Hepatocyte (in vitro differentiated cells): ENCODE data around the gene MAOB. TPM values are rescaled to one million over a fixed set of nuclear protein-coding genes. Genes with fewer than 3 reads are reported as not detected.

Source experiments
- DNase-seq: peaks from one replicate; pipeline ENCODE4 v3.0.0-alpha.2; 2016; ENCODE audit warnings: low spot score
- H2AFZ ChIP-seq: fragments of 200-600 bp; sonication (generic); 2 replicates; pipeline ENCODE4 v1.6.0; 2016; ENCODE audit warnings: antibody characterized with exemption, mild to moderate bottlenecking
- H3K27ac ChIP-seq: fragments of 200-600 bp; sonication (generic); 2 replicates; pipeline ENCODE4 v1.5.1; 2016; ENCODE audit warnings: mild to moderate bottlenecking
- H3K27me3 ChIP-seq: fragments of 200-600 bp; sonication (generic); 2 replicates; pipeline ENCODE4 v1.6.1; 2016
- H3K36me3 ChIP-seq: fragments of 200-600 bp; sonication (generic); replicated peaks from 2 replicates; pipeline ENCODE4 v1.5.1; 2016; ENCODE audit warnings: low read depth; ENCODE audit not compliant: insufficient read depth
- H3K4me1 ChIP-seq: fragments of 200-600 bp; sonication (generic); 2 replicates; pipeline ENCODE4 v1.5.1; 2016; ENCODE audit warnings: mild to moderate bottlenecking, moderate library complexity; ENCODE audit not compliant: insufficient read depth
- H3K4me2 ChIP-seq: fragments of 200-600 bp; sonication (generic); 2 replicates; pipeline ENCODE4 v1.6.0; 2016
- H3K4me3 ChIP-seq: fragments of 200-600 bp; sonication (generic); 2 replicates; pipeline ENCODE4 v1.5.1; 2016; ENCODE audit warnings: mild to moderate bottlenecking
- H3K79me2 ChIP-seq: fragments of 200-600 bp; sonication (generic); 2 replicates; pipeline ENCODE4 v1.6.0; 2017; ENCODE audit warnings: mild to moderate bottlenecking
- H3K9me2 ChIP-seq: fragments of 200-600 bp; sonication (generic); replicated peaks from 2 replicates; pipeline ENCODE4 v1.6.0; 2017; ENCODE audit warnings: mild to moderate bottlenecking; ENCODE audit not compliant: insufficient read depth
- H3K9me3 ChIP-seq: fragments of 200-600 bp; sonication (generic); 2 replicates; pipeline ENCODE4 v1.5.1; 2016; ENCODE audit warnings: low read depth, mild to moderate bottlenecking
- H4K20me1 ChIP-seq: fragments of 200-600 bp; sonication (generic); 2 replicates; pipeline ENCODE4 v1.6.0; 2016; ENCODE audit warnings: mild to moderate bottlenecking; ENCODE audit not compliant: insufficient read depth, poor library complexity, severe bottlenecking
- CTCF ChIP-seq: fragments of 200-600 bp; sonication (generic); IDR thresholded peaks from 2 replicates; pipeline ENCODE4 v1.5.1; 2016; ENCODE audit warnings: antibody characterized with exemption, mild to moderate bottlenecking; ENCODE audit not compliant: poor library complexity
- EZH2 ChIP-seq: fragments of 200-600 bp; sonication (generic); IDR thresholded peaks from 2 replicates; pipeline ENCODE4 v1.6.1; 2016; ENCODE audit warnings: antibody characterized with exemption, mild to moderate bottlenecking, borderline replicate concordance
- EZH2phosphoT487 ChIP-seq: fragments of 200-600 bp; sonication (generic); IDR thresholded peaks from one replicate; pipeline ENCODE4 v1.6.1; 2018; ENCODE audit warnings: antibody characterized with exemption, mild to moderate bottlenecking, low read depth, moderate library complexity; ENCODE audit not compliant: unreplicated experiment, severe bottlenecking
- WGBS: methylation state at CpG from one replicate; pipeline ENCODE4 v1.1.6; 2016; ENCODE audit warnings: low lambda C conversion rate; ENCODE audit errors: missing lambda C conversion rate; 5-methylcytosine and 5-hydroxymethylcytosine counted together
- polyA plus RNA-seq: library from polyadenylated mRNA; unstranded; fragments of >200 nt; fragmentation: Nextera tagmentation; extraction: Ambion mirVana; gene quantifications from 2 replicates; pipeline ENCODE4 v1.2.1, GENCODE V29; 2016
- total RNA-seq: library from RNA; depleted of rRNA; stranded (reverse); fragments of >200 nt; gene quantifications from 2 replicates; pipeline ENCODE4 v1.2.3, GENCODE V29; 2014

The MAOB gene
- total and polyA plus RNA-seq, 2 experiments from 2014 or later = 47.0 to 80.5 TPM

DNA sequence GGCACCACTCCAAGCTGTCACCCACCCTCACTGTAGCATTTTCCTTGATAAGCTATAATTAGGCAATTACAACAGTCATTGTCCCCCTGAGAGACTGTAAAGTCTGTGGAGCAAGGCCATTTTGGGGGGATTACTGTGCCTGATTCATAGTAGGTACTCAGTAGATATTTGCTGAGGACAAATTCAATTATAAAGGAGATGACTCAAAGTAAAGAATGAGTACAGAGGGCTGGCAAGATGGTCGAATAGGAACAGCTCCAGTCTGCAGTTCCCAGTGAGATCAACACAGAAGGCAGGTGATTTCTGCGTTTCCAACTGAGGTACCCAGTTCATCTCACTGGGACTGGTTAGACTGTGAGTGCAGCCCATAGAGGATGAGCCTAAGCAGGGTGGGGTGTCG, 42.0 kb downstream of the MAOB start:
- Histone ChIP-seq H3K36me3 (no peaks in the 10 kb centered on the region), H3K4me3 (no peak overlapping the region), H3K27ac (no peak overlapping the region), H3K4me2 (no peak overlapping the region), H3K27me3 (no peaks in the 10 kb centered on the region), H3K9me2 (no peaks in the 10 kb centered on the region), H4K20me1 (no peaks in the 10 kb centered on the region), H3K79me2 (no peaks in the 10 kb centered on the region), H2AFZ (no peak overlapping the region), H3K9me3 (no peaks in the 10 kb centered on the region), H3K4me1 (no peaks in the 10 kb centered on the region)
- WGBS = 58% methylated on average over 3 of the region's 3 CpGs
- TF ChIP-seq CTCF (no peak), EZH2 (no peak), EZH2phosphoT487 (no peak)
- no peak for DNase-seq

DNA sequence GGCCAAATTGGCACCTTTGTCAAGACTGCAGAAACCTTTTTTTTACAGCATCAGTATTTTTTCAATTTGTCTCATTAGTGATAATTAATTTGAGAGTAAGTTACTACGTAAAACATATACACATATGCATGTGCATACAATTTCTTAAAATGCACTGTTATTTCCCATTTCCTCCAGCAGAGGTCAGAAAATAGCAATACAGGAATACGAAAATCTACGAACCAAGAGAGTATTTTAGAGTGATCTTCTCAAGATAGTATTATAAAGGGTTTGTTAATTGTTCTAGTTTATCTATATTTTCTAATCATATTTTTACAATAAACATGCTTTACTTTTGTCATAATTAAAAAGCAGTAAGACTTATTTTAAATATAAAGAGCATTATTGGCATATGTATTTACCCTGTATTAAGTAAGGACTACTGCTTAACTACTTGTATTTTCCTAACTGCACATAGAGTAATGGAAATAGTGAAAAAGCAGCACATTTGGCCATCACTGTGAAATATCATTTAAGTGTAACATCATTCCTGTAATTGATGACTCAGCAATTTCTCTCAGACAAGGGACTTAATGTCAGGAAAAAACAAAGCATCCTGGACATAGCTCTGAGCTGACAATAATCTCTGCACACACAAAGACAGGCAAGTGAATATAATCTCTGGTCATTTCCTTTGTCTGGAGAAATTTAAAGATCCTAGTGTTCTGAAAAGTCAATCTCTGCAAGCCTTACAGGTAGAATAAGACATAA, 45.6 kb downstream of the MAOB start:
- H3K27ac ChIP-seq = no peak overlapping the region
- H3K9me3 ChIP-seq = no peaks in the 10 kb centered on the region
- H3K36me3 ChIP-seq = no peaks in the 10 kb centered on the region
- H4K20me1 ChIP-seq = no peaks in the 10 kb centered on the region
- no peaks in the 10 kb centered on the region for H3K79me2 ChIP-seq
- peak; percentile 26 for DNase-seq
- H2AFZ ChIP-seq = no peak overlapping the region
- H3K27me3 ChIP-seq = no peaks in the 10 kb centered on the region
- H3K4me2 ChIP-seq = no peak overlapping the region
- no peaks in the 10 kb centered on the region for H3K9me2 ChIP-seq
- 49% methylated on average over 3 of the region's 3 CpGs for WGBS
- H3K4me1 ChIP-seq = no peaks in the 10 kb centered on the region
- no peak overlapping the region for H3K4me3 ChIP-seq
- TF ChIP-seq CTCF (peak; percentile 60), EZH2 (no peak), EZH2phosphoT487 (no peak)

GRCh38 chrX:43835559-43835958, 46.7 kb downstream of the MAOB start:
- H3K27me3 ChIP-seq = no peaks in the 10 kb centered on the region
- WGBS = 50% methylated on average over 1 of the region's 1 CpG
- TF ChIP-seq CTCF = no peak
- TF ChIP-seq EZH2phosphoT487 = no peak
- no peak for TF ChIP-seq EZH2

More at GRCh38 chrX:43835559-43835958, 46.7 kb downstream of the MAOB start:
- no peaks in the 10 kb centered on the region for H3K9me2 ChIP-seq
- H3K4me2 ChIP-seq = no peak overlapping the region
- no peak overlapping the region for H3K27ac ChIP-seq
- H3K79me2 ChIP-seq = no peaks in the 10 kb centered on the region
- no peak overlapping the region for H3K4me3 ChIP-seq
- no peaks in the 10 kb centered on the region for H3K4me1 ChIP-seq
- DNase-seq = no peak
- no peaks in the 10 kb centered on the region for H3K9me3 ChIP-seq
- no peaks in the 10 kb centered on the region for H4K20me1 ChIP-seq
- H2AFZ ChIP-seq = no peak overlapping the region
- H3K36me3 ChIP-seq = no peaks in the 10 kb centered on the region
